ENCODE measurements around the gene OR10Z1. TPM values are rescaled to one million over a fixed set of nuclear protein-coding genes. Genes with fewer than 3 reads are reported as not detected.

The OR10Z1 gene
- total and polyA plus RNA-seq, 2 donors (not counting 1 experiment from before 2014, with no cell fraction given), result not detected

DNA sequence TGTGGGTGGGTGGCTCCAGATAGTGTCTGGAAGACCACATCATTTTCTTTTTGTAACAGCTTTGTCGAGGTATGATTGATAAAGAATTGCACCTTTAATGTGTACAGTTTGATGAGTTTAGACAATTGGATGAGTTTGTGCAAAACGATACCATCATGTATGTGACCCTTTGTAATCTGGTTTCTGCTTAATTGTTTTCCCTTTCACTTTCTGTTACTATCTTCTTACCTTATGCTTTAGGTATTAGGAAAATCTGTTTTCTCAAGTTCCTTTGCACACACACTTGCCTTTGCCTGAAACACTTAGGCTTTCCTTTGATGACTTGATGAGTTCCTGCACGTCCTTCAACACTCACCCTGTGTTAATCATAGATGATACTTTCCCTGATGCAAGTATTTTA lies 6.8 kb downstream of the OR10Z1 start:
- Histone ChIP-seq H3K27me3 (ENCODE audit: control insufficient read depth, insufficient read depth, low read length) (no peaks in the 10 kb centered on the region), H4K20me1 (ENCODE audit: control insufficient read depth, extremely low read depth, insufficient read depth, low read length) (no peaks in the 10 kb centered on the region), H3K4me3 (replicated peaks in 1 of 4; ENCODE audit: control extremely low read depth in 1 of 4, insufficient read depth in 1 of 4, low read depth in 3 of 4, low read length in 4 of 4) (no peak overlapping the region), H3K9ac (ENCODE audit: insufficient read depth, low read length) (no peak overlapping the region), H3K79me2 (ENCODE audit: control insufficient read depth, insufficient read depth, low read length) (no peaks in the 10 kb centered on the region), H3K9me3 (ENCODE audit: control insufficient read depth, insufficient read depth, low read depth, low read length) (no peaks in the 10 kb centered on the region), H3K36me3 (ENCODE audit: control insufficient read depth, insufficient read depth, low read length) (no peaks in the 10 kb centered on the region), H2AFZ (ENCODE audit: low read length) (no peak overlapping the region), H3K4me2 (ENCODE audit: extremely low read depth, insufficient read depth, low read length) (no peak overlapping the region), H3K4me1 (ENCODE audit: control insufficient read depth, extremely low read depth, insufficient read depth, low read length) (no peaks in the 10 kb centered on the region), H3K27ac (ENCODE audit: insufficient read depth, low read length) (no peak overlapping the region)
- no peak for TF ChIP-seq EZH2 (IDR thresholded peaks at IDR 0.05; ENCODE audit: low read length, missing control alignments)
- no peak for DNase-seq (ENCODE audit: low read depth in 2 of 2)

DNA sequence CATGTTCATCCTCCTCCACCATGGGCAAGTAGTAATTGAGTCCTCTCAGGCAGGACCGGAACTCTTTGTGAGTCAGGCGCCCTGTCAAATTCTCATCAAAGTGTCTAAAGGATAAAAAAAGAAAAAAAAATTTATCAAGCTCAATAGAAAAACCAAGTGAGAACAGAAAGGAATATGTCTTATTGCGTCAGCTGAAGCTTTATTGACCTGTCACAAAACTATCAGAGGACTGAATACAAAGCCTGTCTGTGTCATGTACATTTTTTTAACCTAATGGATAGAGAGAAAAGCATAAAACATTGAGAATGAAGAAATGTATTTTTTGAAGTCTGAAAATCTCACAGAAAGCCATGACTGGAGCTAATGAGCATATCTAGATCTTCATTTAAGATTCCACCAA lies 8.7 kb downstream of the OR10Z1 start:
- no peak for DNase-seq (ENCODE audit: low read depth in 2 of 2)
- Histone ChIP-seq H3K4me2 (ENCODE audit: extremely low read depth, insufficient read depth, low read length) (no peak overlapping the region), H3K36me3 (ENCODE audit: control insufficient read depth, insufficient read depth, low read length) (no peaks in the 10 kb centered on the region), H4K20me1 (ENCODE audit: control insufficient read depth, extremely low read depth, insufficient read depth, low read length) (no peaks in the 10 kb centered on the region), H3K9me3 (ENCODE audit: control insufficient read depth, insufficient read depth, low read depth, low read length) (no peaks in the 10 kb centered on the region), H2AFZ (ENCODE audit: low read length) (no peak overlapping the region), H3K79me2 (ENCODE audit: control insufficient read depth, insufficient read depth, low read length) (no peaks in the 10 kb centered on the region), H3K4me1 (ENCODE audit: control insufficient read depth, extremely low read depth, insufficient read depth, low read length) (no peaks in the 10 kb centered on the region), H3K27me3 (ENCODE audit: control insufficient read depth, insufficient read depth, low read length) (no peaks in the 10 kb centered on the region), H3K27ac (ENCODE audit: insufficient read depth, low read length) (no peak overlapping the region), H3K4me3 (replicated peaks in 1 of 4; ENCODE audit: control extremely low read depth in 1 of 4, insufficient read depth in 1 of 4, low read depth in 3 of 4, low read length in 4 of 4) (no peak overlapping the region), H3K9ac (ENCODE audit: insufficient read depth, low read length) (no peak overlapping the region)
- TF ChIP-seq, protein P1, sequence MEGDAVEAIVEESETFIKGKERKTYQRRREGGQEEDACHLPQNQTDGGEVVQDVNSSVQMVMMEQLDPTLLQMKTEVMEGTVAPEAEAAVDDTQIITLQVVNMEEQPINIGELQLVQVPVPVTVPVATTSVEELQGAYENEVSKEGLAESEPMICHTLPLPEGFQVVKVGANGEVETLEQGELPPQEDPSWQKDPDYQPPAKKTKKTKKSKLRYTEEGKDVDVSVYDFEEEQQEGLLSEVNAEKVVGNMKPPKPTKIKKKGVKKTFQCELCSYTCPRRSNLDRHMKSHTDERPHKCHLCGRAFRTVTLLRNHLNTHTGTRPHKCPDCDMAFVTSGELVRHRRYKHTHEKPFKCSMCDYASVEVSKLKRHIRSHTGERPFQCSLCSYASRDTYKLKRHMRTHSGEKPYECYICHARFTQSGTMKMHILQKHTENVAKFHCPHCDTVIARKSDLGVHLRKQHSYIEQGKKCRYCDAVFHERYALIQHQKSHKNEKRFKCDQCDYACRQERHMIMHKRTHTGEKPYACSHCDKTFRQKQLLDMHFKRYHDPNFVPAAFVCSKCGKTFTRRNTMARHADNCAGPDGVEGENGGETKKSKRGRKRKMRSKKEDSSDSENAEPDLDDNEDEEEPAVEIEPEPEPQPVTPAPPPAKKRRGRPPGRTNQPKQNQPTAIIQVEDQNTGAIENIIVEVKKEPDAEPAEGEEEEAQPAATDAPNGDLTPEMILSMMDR (conservative IDR thresholded peaks at IDR 0.05 in 1 of 2, IDR thresholded peaks at IDR 0.05 in 1 of 2; ENCODE audit: low read depth in 1 of 2, low read length in 2 of 2), result no peak
- no peak for TF ChIP-seq EZH2 (IDR thresholded peaks at IDR 0.05; ENCODE audit: low read length, missing control alignments)

DNA sequence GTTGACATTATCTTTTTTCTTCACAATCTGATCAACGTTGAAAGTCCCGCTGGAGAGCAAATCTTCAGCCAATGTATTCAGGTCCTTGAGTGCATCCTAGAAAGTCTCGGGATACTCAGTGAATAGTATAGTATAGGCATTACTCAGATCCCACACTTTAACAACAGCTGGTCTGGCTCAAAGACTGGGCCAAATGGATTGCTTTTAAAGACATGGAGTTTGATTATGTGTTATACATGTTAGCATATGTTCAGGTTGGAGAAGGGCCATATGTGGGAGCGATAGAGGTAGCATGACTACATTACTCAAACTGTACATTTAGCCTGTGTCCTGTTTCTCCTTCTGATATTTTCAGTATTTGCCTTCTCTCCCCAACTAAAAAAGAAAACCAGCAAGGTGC lies 33.1 kb downstream of the OR10Z1 start:
- H3K9ac ChIP-seq (ENCODE audit: insufficient read depth, low read length), result no peak overlapping the region
- no peak overlapping the region for H3K4me3 ChIP-seq (replicated peaks in 1 of 4; ENCODE audit: control extremely low read depth in 1 of 4, insufficient read depth in 1 of 4, low read depth in 3 of 4, low read length in 4 of 4)
- no peaks in the 10 kb centered on the region for H4K20me1 ChIP-seq (ENCODE audit: control insufficient read depth, extremely low read depth, insufficient read depth, low read length)
- TF ChIP-seq, protein P1 (conservative IDR thresholded peaks at IDR 0.05 in 1 of 2, IDR thresholded peaks at IDR 0.05 in 1 of 2; ENCODE audit: low read depth in 1 of 2, low read length in 2 of 2), result no peak
- TF ChIP-seq EZH2 (IDR thresholded peaks at IDR 0.05; ENCODE audit: low read length, missing control alignments), result no peak
- no peak overlapping the region for H2AFZ ChIP-seq (ENCODE audit: low read length)
- H3K9me3 ChIP-seq (ENCODE audit: control insufficient read depth, insufficient read depth, low read depth, low read length), result no peaks in the 10 kb centered on the region
- no peaks in the 10 kb centered on the region for H3K27me3 ChIP-seq (ENCODE audit: control insufficient read depth, insufficient read depth, low read length)
- H3K36me3 ChIP-seq (ENCODE audit: control insufficient read depth, insufficient read depth, low read length), result no peaks in the 10 kb centered on the region
- H3K4me1 ChIP-seq (ENCODE audit: control insufficient read depth, extremely low read depth, insufficient read depth, low read length), result no peaks in the 10 kb centered on the region
- DNase-seq (ENCODE audit: low read depth in 2 of 2), result no peak
- H3K79me2 ChIP-seq (ENCODE audit: control insufficient read depth, insufficient read depth, low read length), result no peaks in the 10 kb centered on the region
- H3K27ac ChIP-seq (ENCODE audit: insufficient read depth, low read length), result no peak overlapping the region
- no peak overlapping the region for H3K4me2 ChIP-seq (ENCODE audit: extremely low read depth, insufficient read depth, low read length)

Data from fibroblast of lung (primary cell).